Coronary artery (tissue), 2 donors: ENCODE results near the gene USF3.

Experiments
- DNase-seq: peaks from one replicate; pipeline ENCODE4 v3.0.0-alpha.2; 2017; ENCODE audit warnings: low spot score
- H3K27ac ChIP-seq, 2 donors: fragments of 200-600 bp; sonication (generic); one replicate each; pipeline ENCODE4 v1.5.1; 2016 to 2019
- H3K4me3 ChIP-seq: fragments of 200-600 bp; sonication (generic); 2 replicates; pipeline ENCODE4 v1.5.1; 2016; ENCODE audit warnings: mild to moderate bottlenecking, moderate library complexity
- CTCF ChIP-seq: fragments of 200-600 bp; sonication (generic); IDR thresholded peaks from one replicate; pipeline ENCODE4 v1.5.1; 2019; ENCODE audit warnings: antibody characterized with exemption

The USF3 gene

DNA sequence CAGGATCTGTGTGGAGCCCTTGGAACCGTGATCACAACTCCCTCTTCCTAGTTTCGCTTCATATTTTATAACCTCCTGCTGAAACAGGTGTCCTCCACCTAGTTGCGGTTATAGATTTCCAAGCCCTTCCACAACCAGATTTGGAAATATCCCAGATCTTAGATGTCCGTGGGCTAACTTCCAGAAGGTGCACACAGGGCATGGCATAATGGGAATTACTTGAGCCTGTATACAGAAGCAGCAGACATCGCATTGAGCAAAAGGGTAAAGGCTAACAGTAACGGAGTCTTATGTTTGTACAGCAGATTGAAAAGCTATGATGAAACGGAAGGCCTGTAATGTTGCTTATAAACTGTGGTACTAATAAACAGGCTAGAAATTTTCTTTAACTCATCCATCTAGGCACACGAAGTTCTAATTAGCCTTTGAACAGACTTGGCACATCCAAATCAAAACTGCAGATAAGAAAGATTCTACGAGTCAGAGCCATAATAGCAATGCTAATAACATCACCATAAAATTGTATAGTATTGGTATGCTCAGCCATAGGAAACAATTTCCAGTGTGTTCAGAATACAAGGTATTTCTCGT lies 1.2 kb upstream of the USF3 start:
- Histone ChIP-seq H3K27ac (peak overlapping the region; percentile 87 to 99), H3K4me3 (peak overlapping the region; percentile 90)
- no peak for TF ChIP-seq CTCF
- DNase-seq = no peak

DNA sequence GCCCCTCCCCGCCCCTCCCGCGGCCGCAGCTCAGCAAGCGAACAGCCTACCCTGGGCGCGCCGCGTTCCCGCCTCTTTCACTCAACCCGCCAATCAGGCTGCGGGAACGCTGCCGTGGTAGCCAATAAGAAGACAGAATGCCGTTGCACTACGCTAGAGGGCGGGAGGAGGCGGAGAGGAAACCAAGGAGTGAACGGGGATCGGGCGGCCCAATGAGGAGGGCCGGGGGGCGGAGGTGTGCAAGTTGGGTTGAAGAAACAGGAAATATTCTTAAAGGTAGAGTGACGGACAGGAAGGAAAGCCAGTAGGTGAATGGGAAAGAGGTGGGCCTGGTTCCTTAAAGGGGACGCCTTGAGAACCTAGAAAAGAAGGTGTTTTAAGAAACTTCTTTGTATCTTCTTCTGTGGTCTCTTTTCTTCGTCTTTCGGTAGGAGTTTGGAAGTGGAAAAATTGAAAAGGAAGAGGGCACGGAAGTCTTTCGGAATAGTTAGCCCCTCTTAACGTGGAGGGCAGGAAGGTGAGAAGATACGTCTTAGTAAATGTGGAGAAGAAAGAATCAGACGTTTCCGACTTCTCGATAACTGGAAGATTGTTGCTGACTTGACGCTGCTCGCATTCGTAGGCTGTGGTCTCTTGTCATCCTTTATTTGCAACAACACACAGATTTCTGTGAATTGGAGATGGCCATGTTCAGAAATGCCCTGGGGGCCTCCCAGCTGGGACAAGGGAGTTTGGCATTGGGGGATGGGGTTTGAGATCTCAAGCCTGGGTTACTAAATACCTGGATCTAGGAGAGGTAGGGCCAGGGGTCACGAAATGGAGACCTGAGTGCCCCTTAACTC lies 437 bp upstream of the USF3 start:
- TF ChIP-seq CTCF = no peak

GRCh38 chr3:113695431-113695785 lies 1.0 kb downstream of the USF3 start:
- Histone ChIP-seq H3K27ac (peak overlapping the region; percentile 99), H3K4me3 (peak overlapping the region; percentile 90)
- TF ChIP-seq CTCF = no peak
- no peak for DNase-seq

More for the DNA sequence above, 437 bp upstream of the USF3 start:
- H3K4me3 ChIP-seq = peak overlapping the region; percentile 90
- H3K27ac ChIP-seq = peak overlapping the region; percentile 99
- DNase-seq = peak; percentile 100

DNA sequence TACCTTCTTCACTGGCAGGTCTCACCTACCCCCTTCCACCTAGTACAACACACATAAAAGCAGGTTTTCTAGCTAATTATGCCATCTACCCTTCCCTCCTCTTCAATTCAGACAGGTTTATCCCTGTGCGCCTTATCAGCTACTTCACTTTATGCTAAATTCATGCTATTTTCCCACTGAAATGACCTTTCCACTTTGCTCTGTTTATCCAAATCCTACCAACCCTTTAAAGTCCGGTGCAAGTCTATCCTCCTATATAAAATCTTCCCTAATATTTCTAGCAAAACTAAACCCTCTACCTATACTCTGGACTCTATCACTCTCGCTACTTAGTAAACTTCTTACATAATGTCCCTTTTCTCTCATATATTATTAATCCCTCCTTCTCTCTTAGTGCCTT lies 6.0 kb downstream of the USF3 start:
- no peak for DNase-seq
- Histone ChIP-seq H3K27ac (no peak overlapping the region), H3K4me3 (no peak overlapping the region)
- no peak for TF ChIP-seq CTCF

DNA sequence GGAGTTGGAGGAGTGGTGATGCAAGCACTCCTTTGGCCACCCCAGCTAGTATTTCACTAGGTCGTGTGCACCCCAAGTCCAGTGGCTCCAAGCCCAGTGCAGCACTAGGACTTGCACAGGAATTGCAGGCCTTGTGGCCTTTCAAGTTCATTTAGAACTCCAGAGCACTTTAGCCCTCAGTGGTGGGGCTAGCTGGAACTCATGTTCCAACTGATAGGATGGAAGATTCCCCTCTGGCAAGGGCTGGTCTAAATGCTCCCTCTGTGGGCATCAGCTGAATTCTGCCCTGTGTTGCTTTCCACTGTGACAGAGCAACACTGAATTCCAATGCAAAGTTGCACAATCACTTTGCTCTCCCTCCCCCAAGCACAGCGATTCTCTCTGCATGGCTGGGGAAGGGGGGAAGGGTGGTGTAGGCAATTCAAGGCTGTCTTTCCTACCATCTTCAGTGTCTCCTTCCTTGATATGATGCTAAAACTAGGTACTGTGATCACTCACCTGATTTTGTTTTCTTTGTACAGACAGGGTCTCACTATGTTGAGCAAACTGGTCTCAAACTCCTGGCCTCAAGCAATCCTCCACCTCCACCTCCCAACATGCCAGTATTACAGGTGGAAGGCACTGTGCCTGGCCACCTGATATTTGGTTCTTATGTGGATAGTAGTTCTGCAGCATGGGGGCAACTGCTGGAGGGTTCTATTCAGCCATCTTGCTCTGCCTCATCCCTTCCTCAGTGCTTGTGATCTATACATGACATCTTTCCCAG lies 10.3 kb downstream of the USF3 start:
- peak overlapping the region in 1 of 2 donors; percentile 35 for H3K27ac ChIP-seq
- H3K4me3 ChIP-seq = no peak overlapping the region
- DNase-seq = no peak
- TF ChIP-seq CTCF = no peak

DNA sequence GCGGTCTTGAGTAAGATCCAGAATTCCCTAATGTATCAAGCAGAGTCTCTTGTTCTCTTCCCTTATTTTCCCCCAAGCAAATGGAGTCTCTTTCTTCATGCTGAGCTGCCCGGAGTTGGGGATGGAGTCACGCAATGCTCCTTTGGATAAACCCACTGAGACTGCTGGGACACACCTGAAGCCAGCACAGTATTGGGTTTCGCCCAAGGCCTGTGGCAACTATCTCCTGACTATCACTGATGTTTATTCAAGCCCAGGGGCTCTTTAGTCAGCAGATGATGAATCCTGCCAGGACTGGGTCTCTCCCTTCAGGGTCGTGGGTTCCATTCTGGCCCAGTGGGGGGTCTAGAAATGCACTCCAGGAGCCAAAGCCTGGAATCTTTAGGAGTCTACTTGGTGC lies 11.3 kb downstream of the USF3 start:
- Histone ChIP-seq H3K4me3 (no peak overlapping the region), H3K27ac (no peak overlapping the region)
- no peak for DNase-seq
- TF ChIP-seq CTCF = no peak
